IMR-90 (cell line): Measurements from ENCODE around the gene ORC1. TPM values are rescaled to one million over a fixed set of nuclear protein-coding genes. Genes with fewer than 3 reads are reported as not detected.

ENCODE experiments used
- ATAC-seq: fragments of 200-7000 bp; cut with Tn5 transposase; 2 replicates; pipeline ENCODE4 v1.9.1; 2020; ENCODE audit warnings: low read depth, mild to moderate bottlenecking, moderate library complexity
- BruUV-seq: library from RNA; stranded (reverse); fragments of 400-500 nt; replicated peaks from 2 replicates; lab custom pipeline; 2021; lab: Mats Ljungman, UMichigan
- CTCF ChIA-PET: fragments of 300-600 bp; formaldehyde crosslinking; extraction: SDS; loops from one replicate; lab custom pipeline; 2021; ENCODE audit warnings: antibody characterized with exemption; lab: Yijun Ruan, JAX
- POLR2A ChIA-PET: fragments of 300-600 bp; sonication (Branson Sonifier 250); formaldehyde crosslinking; loops from one replicate; lab custom pipeline; 2022; ENCODE audit warnings: antibody characterized with exemption; ENCODE audit not compliant: unreplicated experiment; lab: Charles Lee
- DNase-seq: peaks from one replicate; pipeline ENCODE4 v3.0.0; 2013
- H2AFZ ChIP-seq: replicated peaks from 2 replicates; pipeline ENCODE3; 2013; ENCODE audit warnings: low read length, mild to moderate bottlenecking; ENCODE audit not compliant: poor library complexity
- H2AK5ac ChIP-seq: 2 replicates; pipeline ENCODE4 v1.6.1; 2013; ENCODE audit warnings: low read depth, low read length, inconsistent platforms
- H2AK9ac ChIP-seq: replicated peaks from 2 replicates; pipeline ENCODE3; 2013; ENCODE audit warnings: mild to moderate bottlenecking, low read depth, low read length, moderate library complexity; ENCODE audit not compliant: poor library complexity
- H2BK120ac ChIP-seq: 2 replicates; pipeline ENCODE4 v1.6.1; 2013; ENCODE audit warnings: low read depth, low read length, inconsistent platforms
- H2BK15ac ChIP-seq: 3 replicates; pipeline ENCODE4 v1.6.1; 2013; ENCODE audit warnings: low read depth, low read length, inconsistent platforms
- H2BK20ac ChIP-seq: 2 replicates; pipeline ENCODE4 v1.6.1; 2013; ENCODE audit warnings: low read depth, mild to moderate bottlenecking, inconsistent platforms, low read length, moderate library complexity
- H2BK5ac ChIP-seq: 2 replicates; pipeline ENCODE4 v1.6.1; 2013; ENCODE audit warnings: mild to moderate bottlenecking, low read depth, low read length, inconsistent platforms; ENCODE audit not compliant: poor library complexity, severe bottlenecking
- H3K14ac ChIP-seq: replicated peaks from 2 replicates; pipeline ENCODE4 v1.6.1; 2013; ENCODE audit warnings: low read depth, low read length, inconsistent platforms
- H3K18ac ChIP-seq: 2 replicates; pipeline ENCODE4 v1.6.1; 2013; ENCODE audit warnings: low read depth, low read length, control low read depth
- H3K23ac ChIP-seq: 2 replicates; pipeline ENCODE4 v1.6.1; 2013; ENCODE audit warnings: low read depth, low read length, inconsistent platforms
- H3K27ac ChIP-seq: 2 replicates; pipeline ENCODE4 v1.5.1; 2013; ENCODE audit warnings: mild to moderate bottlenecking, control low read depth, low read length; ENCODE audit not compliant: insufficient read depth
- H3K27me3 ChIP-seq: 2 replicates; pipeline ENCODE4 v1.6.1; 2013; ENCODE audit warnings: low read length; ENCODE audit not compliant: control insufficient read depth, insufficient read depth
- H3K36me3 ChIP-seq: 2 replicates; pipeline ENCODE4 v1.6.1; 2013; ENCODE audit warnings: low read length, mixed read lengths; ENCODE audit not compliant: control insufficient read depth, insufficient read depth
- H3K4ac ChIP-seq: 2 replicates; pipeline ENCODE4 v1.6.1; 2013; ENCODE audit warnings: low read depth, low read length, inconsistent platforms
- H3K4me1 ChIP-seq: 2 replicates; pipeline ENCODE4 v1.6.1; 2013; ENCODE audit warnings: low read length, mixed read lengths; ENCODE audit not compliant: control insufficient read depth, insufficient read depth
- H3K4me2 ChIP-seq: 2 replicates; pipeline ENCODE4 v1.6.1; 2013; ENCODE audit warnings: low read depth, mild to moderate bottlenecking, control low read depth, low read length, moderate library complexity
- H3K4me3 ChIP-seq: 2 replicates; pipeline ENCODE4 v1.5.1; 2013; ENCODE audit warnings: low read depth, mild to moderate bottlenecking, control low read depth, low read length, moderate library complexity; ENCODE audit not compliant: insufficient read depth
- H3K56ac ChIP-seq: 2 replicates; pipeline ENCODE4 v1.6.1; 2013; ENCODE audit warnings: low read length, inconsistent platforms; ENCODE audit not compliant: insufficient read depth; ENCODE audit errors: extremely low read depth
- H3K79me1 ChIP-seq, 2 experiments: 2 replicates each; pipeline ENCODE4 v1.6.1; 2013; ENCODE audit warnings: low read length in 2 of 2, inconsistent platforms in 1 of 2, low read depth in 1 of 2
- H3K9ac ChIP-seq: 2 replicates; pipeline ENCODE4 v1.6.1; 2013; ENCODE audit warnings: low read depth, low read length, control low read depth
- H3K9me1 ChIP-seq: 2 replicates; pipeline ENCODE4 v1.6.1; 2013; ENCODE audit warnings: low read length, inconsistent platforms; ENCODE audit not compliant: insufficient read depth
- H3K9me3 ChIP-seq: 2 replicates; pipeline ENCODE4 v1.6.1; 2013; ENCODE audit warnings: low read length; ENCODE audit not compliant: control insufficient read depth, insufficient read depth
- H4K20me1 ChIP-seq: 2 replicates; pipeline ENCODE4 v1.6.1; 2013; ENCODE audit warnings: low read length, inconsistent platforms; ENCODE audit not compliant: insufficient read depth
- H4K5ac ChIP-seq: 2 replicates; pipeline ENCODE4 v1.6.1; 2013; ENCODE audit warnings: mild to moderate bottlenecking, low read depth, low read length, control low read depth
- H4K8ac ChIP-seq, 2 experiments: 2 replicates each; pipeline ENCODE4 v1.6.1; 2013; ENCODE audit warnings: low read depth in 2 of 2, low read length in 2 of 2, control low read depth in 1 of 2, inconsistent platforms in 1 of 2
- H4K91ac ChIP-seq: 2 replicates; pipeline ENCODE4 v1.6.1; 2013; ENCODE audit warnings: low read depth, low read length, inconsistent platforms; ENCODE audit not compliant: insufficient read depth
- NFE2L2 ChIP-seq: fragments of 150-350 bp; IDR thresholded peaks from 2 replicates; pipeline ENCODE4 v1.6.1; 2016; ENCODE audit warnings: low read depth, mild to moderate bottlenecking, low read length
- WGBS, 2 experiments: methylation state at CpG; one replicate each; pipeline versions ENCODE4 v1.1.5 to v1.1.7; 2013; ENCODE audit warnings: missing lambda C conversion rate in 2 of 2; ENCODE audit not compliant: insufficient read length in 1 of 2; ENCODE audit errors: extremely low coverage in 2 of 2; 5-methylcytosine and 5-hydroxymethylcytosine counted together
- dilution Hi-C: fragments of 300-500 bp; cut with HindIII; formaldehyde crosslinking; loops from one replicate; pipeline ENCODE4 v1.14.3; 2018; ENCODE audit warnings: low sequenced_read_pairs; ENCODE audit not compliant: unreplicated experiment
- in situ Hi-C: fragments of 300-500 bp; cut with MboI; formaldehyde crosslinking; loops from 3 replicates; pipeline ENCODE4 v1.14.3; 2019; ENCODE audit warnings: low sequenced_read_pairs, inconsistent platforms, mixed read lengths
- intact Hi-C: fragments of 100-400 bp; cut with micrococcal nuclease; formaldehyde crosslinking; loops from 2 replicates; pipeline ENCODE4 v1.10.0; 2022
- polyA plus RNA-seq, 3 experiments: library from polyadenylated mRNA; depleted of rRNA; stranded (reverse); fragments of >200 nt; gene quantifications; 2 replicates each; pipeline ENCODE4 v1.2.3, GENCODE V29; 2012; ENCODE audit warnings: low replicate concordance in 1 of 3
- total RNA-seq: library from RNA; depleted of rRNA; stranded (reverse); fragments of >200 nt; gene quantifications from 2 replicates; pipeline ENCODE4 v1.2.3, GENCODE V29; 2012

The ORC1 gene
- total and polyA plus RNA-seq, 2 of the 4 experiments (the other 2 are of a cell fraction): 6.3 to 10.6 TPM

DNA sequence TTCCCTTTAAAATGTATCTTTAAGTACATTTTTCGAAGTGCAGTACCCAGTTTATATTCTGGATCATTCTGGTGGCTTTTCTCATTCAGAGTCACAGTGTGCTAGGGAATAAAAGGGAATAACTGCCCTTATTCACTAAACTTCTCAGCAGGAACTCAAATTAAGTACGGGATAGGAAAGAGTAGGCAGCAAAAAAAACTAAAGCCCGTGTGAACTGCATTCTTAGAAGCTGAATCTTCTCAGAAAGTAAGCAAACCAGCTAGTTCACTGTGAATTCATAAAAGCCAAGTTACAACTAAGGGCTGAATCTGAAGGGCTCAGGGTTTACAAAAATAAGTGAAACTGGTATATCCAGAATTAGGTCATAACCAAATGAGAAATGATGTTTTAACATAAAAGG lies 22.1 kb upstream of the ORC1 start:
- Histone ChIP-seq H3K79me1 (peaks cover 3 to 31% of the 10 kb centered on the region in 2 experiments; a peak in 3 of 4 replicates), H3K27ac (no peak overlapping the region), H2BK5ac (no peak overlapping the region), H4K8ac (no peak overlapping the region), H3K23ac (no peak overlapping the region), H3K4ac (no peak overlapping the region), H2AFZ (no peak overlapping the region), H2BK15ac (no peak overlapping the region), H3K9me1 (peaks cover 15% of the 10 kb centered on the region), H3K4me3 (no peak overlapping the region), H2AK5ac (no peak overlapping the region), H4K91ac (no peak overlapping the region), H3K4me1 (peaks cover 16% of the 10 kb centered on the region), H2BK120ac (no peak overlapping the region), H2AK9ac (no peak overlapping the region), H3K56ac (no peak overlapping the region), H4K20me1 (peaks cover 10% of the 10 kb centered on the region; the same call in 1 of the 2 replicates), H3K9ac (no peak overlapping the region), H2BK20ac (no peak overlapping the region), H3K4me2 (no peak overlapping the region), H3K9me3 (no peaks in the 10 kb centered on the region), H3K36me3 (peaks cover 21% of the 10 kb centered on the region), H3K27me3 (no peaks in the 10 kb centered on the region), H3K14ac (no peak overlapping the region), H3K18ac (no peak overlapping the region), H4K5ac (no peak overlapping the region)
- ATAC-seq (peak; percentile 89), DNase-seq (peak; percentile 86)
- dilution Hi-C loops (no loop called here), in situ Hi-C loops (no loop called here), intact Hi-C loops (loop anchor here (5.0 kb wide), 1 partner anchor 261 kb away; no protein-coding TSS in a partner anchor)
- no TSS peak for BruUV-seq
- no peak for TF ChIP-seq NFE2L2
- ChIA-PET POLR2A (interaction anchor here (0.5 kb wide), 1 partner anchor 345 kb away, joined by 12 read pairs; no protein-coding TSS in a partner anchor), CTCF (interaction anchor here (1.1 to 1.8 kb wide), 2 partner anchors 15 to 22 kb away, joined by 3 to 6 read pairs; partner anchors contain the start of gene PRPF38A)
- no CpG with 5 or more reads among the region's 3 CpGs for WGBS, 2 experiments
